SW 1271 (cell line): ENCODE measurements around the gene ASCC2.
"Not testable (repeated sequence)": the region's sequence is repeated elsewhere in the genome, so short reads cannot be mapped to it uniquely, and the experiment has no call there.

Experiments used
- DNase-seq, 2 experiments: peaks; one replicate each; lab custom pipeline; 2025; lab: John Stamatoyannopoulos, UW

The ASCC2 gene, protein sequence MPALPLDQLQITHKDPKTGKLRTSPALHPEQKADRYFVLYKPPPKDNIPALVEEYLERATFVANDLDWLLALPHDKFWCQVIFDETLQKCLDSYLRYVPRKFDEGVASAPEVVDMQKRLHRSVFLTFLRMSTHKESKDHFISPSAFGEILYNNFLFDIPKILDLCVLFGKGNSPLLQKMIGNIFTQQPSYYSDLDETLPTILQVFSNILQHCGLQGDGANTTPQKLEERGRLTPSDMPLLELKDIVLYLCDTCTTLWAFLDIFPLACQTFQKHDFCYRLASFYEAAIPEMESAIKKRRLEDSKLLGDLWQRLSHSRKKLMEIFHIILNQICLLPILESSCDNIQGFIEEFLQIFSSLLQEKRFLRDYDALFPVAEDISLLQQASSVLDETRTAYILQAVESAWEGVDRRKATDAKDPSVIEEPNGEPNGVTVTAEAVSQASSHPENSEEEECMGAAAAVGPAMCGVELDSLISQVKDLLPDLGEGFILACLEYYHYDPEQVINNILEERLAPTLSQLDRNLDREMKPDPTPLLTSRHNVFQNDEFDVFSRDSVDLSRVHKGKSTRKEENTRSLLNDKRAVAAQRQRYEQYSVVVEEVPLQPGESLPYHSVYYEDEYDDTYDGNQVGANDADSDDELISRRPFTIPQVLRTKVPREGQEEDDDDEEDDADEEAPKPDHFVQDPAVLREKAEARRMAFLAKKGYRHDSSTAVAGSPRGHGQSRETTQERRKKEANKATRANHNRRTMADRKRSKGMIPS

DNA sequence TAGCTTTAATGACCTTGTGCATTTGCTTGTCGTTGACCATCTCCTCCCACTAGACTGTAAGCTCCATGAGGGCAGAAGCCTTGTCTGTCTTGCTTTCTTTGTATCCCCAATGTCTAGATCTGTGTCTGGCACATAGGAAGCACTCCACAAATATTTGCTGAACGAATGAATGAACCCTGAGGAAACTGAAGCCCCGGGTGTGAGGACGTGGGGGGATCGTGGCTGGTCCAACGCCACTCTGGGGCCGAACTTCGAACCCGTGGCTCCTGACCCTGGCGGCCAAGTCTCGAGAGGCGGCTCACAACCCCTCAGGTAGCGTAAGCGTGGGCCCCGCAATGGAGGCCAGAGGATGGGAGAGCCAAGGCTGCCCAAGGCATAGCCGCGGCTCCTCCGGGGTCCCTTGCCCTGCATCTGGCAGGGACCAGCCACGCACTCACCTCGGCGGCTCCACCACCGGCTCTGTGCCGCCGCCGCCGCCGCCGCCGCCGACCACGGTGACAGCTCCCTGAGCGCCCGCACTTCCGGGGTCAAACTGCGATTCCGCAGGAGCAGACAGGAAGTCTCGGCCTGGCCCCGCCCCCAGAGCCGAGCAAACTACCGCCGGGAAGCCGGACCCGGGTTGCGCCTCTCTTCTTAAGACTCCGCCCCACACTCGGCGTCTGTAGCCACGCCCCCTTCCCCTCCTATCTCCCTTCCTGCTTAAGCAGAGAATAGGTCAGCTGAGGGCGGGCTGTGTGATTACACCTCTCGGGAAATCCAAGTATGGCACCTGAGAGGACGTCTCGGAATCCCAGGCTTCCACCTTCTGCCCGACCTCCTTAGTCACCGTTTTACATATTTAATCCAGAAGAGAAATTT is at the start of gene ASCC2:
Gene ASCC2 (minus strand): TSS at position 534 of the 858 bp plus-strand sequence. CDS start 5,949 bp downstream, outside the sequence.
- DNase-seq, result peak; percentile 80 to 93

DNA sequence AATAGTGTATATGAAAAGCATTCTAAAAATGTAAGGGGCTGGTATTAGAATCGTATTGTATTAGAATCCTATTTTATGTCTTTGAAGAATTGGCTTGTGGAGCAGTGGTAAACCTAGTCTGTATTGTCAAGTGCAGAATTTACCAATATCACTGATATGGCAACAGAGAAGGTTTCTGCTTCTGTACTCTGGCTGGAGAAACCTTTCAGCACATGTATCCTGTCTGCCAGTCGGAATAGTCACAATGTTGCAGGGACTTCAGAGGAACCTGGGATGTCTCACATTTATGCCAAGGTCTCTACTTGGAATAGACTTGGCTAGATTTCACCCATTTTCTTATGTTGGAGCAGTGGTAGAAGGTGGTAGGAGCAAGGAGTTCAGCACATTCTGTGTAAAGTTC is 49.3 kb upstream of the ASCC2 start:
- no peak for DNase-seq

DNA sequence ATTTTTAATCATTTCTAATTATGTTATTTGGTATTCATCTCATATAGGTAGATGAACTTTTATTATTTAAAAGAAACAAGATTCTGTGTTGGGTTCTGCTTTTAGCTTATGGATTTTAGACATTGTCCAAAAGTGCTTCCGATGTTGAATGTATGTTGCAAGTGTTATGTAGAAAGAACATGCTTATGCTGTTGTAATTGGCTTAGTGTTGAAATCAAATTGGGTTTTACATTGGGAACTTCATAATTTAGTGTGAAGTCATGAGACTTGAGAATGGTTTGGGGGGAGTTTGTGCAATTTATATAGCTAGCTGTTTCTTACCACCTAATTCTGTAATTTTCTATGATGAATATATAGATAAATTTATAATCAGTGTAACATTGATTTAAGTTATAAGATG is 48.5 kb upstream of the ASCC2 start:
- no peak for DNase-seq

DNA sequence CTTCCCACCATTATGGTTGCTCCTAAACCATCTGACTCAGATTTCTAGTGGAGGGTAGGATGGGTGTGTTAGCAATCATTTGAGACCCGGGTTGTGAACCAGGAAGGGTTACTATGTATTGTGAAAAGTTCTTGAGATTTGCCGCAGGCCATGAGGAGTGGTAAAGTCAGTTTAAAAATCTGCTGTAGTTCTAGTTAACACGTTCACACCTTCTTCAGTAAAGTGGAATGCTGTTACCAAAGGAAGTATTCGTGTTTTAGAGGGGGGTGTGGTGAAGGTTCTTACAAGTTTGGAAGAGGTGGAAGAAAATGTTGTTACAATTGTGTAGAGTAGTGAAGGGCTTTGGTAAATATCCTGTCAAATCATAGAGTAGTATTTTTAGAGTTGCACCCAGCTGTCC is 47.5 kb upstream of the ASCC2 start:
- DNase-seq, result no peak

DNA sequence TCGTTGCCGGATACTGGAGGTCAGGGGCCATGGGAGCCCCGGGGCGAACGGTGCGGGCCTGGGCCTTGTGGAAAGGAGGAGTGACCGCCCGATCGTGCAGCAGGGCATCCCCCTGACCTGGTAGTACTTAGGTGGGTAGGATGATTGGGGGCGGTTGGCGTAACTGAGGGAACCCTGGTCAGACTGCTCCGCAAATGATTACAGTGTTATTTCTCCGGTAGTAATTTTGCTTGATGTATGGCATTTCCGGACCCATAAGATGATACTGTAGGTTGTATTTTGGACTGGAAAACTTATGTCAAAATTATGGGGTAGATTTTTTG is 45.7 kb upstream of the ASCC2 start:
- DNase-seq, result no peak

DNA sequence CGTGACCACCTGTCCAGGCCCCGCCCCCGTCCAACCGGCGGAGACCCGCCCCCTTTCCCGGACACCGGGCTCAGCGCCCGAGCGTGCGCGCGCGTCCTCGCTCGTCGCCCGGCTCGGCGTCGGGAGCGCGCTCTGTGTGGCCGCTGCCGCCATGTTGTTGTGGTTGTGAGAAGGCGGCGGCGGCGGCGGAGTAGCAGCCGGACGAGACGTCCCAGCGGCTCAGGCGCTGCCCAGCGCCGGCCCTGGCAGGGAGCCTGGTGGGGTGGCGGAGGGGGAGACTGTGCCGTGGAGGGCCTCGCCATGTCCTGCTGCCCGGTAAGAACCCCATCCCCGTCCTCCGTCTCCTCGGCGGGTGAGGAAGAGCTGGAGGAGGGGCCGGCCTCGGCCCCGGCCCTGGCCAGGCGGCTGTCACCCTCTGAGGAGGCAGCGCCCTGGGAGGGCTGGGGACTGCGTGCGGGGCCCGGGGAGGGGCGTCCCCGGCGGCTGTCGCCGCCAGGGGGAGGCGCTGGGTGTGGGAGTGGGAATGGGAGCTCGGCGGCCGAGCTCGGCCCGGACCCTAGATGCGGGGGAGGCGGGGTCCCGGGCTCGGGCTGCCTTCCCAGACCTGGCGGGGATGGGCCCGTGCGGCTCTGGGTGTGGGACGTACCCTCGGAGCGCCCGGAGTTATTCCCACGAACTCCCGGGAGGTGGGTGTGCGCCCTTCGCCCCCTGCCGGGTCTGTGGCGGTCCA is 45.1 kb upstream of the ASCC2 start, which contains the start of gene MTMR3:
Gene MTMR3 (plus strand): TSS at position 130 of the 730 bp plus-strand sequence. CDS start 87,886 bp downstream, outside the sequence.
- peak; percentile 17 to 70 for DNase-seq

DNA sequence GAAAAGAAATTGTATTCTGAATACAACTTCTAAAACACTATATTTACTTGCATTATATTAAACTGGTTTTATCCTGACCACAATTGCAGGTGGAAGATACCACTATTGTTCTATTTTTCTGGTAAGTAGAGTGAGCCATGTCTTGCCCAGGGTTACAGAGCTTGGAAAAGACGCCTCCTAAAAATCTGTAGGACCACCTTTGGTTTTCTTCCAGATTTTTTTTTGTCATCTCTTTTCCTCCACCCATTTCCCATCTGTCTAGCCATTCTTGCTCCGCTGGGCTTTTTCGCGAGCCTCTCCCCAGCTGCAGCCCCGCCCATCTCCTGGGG is 44.6 kb upstream of the ASCC2 start:
- no peak for DNase-seq

DNA sequence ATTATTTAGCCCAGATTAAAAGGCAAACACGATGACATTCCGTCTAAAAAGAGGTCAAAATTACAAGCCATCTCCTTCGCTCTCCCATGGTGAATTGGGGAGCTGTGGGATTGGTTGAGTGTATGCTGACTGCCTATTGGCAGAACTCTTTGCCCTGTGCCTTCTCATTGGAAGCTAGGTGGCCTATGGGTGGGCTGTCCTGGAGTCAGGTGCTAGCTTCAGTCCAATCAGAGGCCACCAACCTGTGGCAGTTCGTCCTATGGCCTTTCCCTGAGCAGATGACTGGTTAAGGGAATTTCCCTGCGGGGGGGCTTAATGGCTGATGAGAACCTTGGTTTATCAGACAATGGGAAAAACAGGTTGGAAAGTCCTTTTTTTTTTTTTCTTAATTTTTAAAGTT is 41.7 kb upstream of the ASCC2 start:
- DNase-seq, result peak in 1 of 2 experiments; percentile 8

DNA sequence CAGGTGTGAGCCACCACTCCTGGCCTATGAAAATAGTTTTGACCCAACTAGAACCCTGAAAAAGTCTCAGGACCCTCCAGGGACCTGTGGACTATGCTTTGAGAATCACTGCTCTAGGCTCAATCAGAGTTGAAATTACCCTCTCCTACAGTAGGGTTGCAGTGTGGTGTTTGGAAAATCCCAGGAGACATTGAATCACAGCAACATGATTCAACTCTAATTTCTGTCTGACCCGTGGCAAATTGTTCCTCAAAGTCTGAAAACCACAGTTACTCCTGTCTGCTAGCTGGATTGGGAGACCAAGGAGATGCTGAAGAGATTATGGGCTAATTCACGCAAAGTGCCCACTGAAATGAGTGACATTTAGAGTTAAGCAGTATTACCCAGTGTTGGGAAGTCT is 39.5 kb upstream of the ASCC2 start:
- DNase-seq, result no peak

DNA sequence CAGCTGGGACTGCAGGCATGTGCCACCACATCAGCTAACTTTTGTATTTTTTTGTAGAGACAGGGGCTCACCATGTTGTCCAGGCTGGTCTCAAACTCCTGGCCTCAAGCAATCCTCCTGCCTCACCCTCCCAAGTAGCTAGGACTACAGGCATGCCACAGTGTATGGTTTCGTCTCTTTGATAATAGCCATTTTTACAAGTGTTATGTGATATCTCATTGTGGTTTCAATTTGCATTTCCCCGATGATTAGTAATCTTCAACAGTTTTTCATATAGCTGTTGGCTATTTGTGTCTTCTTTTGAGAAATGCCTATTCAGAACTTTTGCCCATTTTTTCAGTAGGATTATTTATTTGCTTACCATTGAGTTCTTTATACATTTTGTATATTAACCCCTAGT is 35.9 kb upstream of the ASCC2 start:
- DNase-seq, result no peak

DNA sequence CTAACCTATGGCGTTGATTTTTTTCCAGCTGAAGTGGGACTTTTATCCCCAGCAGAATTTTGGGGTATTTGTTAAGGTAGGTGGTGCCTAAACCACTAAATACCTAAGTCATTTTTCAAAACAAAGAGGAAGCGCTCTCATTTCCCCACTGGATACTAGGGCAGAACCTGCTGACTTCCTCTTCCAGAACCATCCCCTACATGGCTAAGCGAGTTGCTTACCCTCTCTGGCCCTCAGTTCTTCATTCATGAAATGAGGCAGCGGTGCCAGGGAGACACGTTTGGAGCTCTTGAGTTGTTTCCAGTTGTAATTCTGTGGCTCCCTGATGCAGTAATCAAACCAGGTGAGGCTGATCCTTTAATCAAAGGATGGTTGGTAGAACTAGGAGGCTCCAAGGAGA is 34.9 kb upstream of the ASCC2 start:
- no peak for DNase-seq

DNA sequence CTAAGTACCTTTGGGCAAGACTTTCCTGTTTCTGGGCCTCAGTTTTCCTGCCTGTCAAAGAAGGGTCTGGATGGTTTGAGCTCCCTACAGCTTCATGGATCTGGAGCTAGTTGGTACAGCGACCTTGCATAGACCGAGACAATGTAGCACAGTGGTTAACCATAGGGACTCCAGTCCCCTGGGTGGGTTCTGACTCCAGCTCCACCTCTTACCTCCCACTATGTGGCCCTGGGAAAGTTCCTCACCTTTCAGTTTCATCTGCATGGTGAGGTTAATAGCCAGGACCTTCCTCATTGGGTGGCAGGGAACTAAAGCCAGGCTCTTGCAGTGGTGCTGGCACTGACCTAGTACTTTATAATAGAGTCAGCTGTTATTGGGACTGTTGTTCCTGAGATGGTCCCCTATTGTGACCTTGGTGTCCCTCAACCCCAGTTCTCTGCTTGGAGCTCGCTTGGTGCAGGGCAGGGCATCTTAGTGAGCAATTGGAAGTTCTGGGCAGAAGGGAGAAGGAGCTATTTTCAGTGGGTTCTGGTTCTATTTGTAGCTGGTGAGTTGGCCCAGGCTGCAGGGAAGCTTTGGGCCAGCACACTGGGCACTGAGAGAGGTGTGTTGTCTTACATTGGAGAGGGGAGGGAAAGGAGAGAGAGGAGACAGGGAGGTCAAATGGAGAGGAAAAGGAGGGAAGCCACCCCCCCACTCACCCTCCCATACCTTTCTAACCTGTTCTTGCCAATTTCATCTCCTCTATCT is 34.2 kb upstream of the ASCC2 start:
- no peak for DNase-seq

DNA sequence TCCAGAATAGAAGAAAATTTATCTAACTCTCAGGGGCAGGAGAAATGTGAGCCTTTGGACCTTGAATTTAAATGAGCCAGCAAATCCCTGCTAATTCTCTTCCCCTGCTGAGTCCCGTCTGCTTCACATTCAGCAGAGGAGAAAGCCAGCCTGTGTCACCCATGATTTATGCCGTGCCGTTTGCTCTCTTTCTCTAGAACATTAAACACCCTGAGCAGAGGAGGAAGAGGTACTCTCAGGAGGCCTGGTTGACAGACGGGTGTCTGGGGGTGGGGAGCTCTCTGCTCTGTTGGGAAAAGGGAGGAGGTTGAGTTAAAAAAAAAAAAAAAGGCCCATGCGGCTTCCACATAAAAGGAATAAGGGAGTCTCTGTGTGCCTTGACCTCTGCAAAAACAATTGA is 33.6 kb upstream of the ASCC2 start:
- DNase-seq, result no peak

DNA sequence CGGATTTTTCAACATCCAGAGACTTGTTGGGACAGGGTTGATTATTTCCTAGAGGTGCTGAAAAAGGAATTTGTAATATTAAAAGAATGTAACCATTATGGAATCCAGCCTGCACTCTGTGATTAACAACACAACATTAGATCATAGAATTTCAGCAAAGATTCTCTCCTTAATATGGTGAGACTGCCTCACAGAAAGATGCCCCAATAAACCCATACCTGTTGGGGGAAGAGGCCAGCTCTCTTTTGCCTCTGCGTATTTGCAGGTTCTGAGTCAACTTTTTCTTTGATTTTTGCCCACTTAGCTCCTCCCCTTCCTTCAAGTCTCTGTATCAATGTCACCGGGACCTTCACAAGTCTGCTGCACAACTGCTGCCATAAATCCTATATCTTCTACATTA is 32.5 kb upstream of the ASCC2 start:
- no peak for DNase-seq

DNA sequence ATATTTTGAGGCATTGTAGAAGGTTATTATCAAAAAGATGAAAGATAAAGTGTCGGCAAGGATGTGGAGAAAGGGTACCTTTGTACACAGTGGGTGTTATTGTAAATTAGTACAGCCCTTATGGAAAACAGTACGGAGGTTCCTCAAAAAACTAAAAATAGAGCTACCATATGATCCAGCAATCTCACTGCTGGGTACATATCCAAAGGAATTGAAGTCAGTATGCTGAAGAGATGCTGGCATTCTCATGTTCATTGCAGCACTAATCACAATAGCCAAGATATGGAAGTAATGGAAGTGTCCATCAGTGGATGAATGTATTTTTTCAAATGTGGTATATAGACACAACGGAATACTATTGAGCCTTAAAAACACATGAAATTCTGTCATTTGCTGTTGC is 29.8 kb upstream of the ASCC2 start:
- DNase-seq, result no peak

DNA sequence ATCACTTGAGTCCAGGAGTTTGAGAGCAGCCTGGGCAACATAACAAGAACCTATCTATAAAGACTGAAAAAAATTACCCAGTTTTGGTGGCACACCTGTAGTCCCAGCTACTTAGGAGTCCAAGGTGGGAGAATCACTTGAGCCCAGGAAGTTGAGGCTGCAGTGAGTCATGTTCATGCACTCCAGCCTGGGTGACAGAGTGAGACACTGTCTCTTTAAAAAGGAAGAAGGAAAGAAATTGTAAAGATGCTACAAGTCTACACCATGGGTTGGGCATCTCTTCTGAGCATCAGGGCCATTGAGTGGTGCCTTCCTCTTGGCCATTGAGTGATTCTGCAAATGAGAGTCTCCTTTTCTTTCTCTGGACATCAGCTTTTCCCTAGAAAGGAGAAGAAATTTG is 29.2 kb upstream of the ASCC2 start:
- no peak for DNase-seq

DNA sequence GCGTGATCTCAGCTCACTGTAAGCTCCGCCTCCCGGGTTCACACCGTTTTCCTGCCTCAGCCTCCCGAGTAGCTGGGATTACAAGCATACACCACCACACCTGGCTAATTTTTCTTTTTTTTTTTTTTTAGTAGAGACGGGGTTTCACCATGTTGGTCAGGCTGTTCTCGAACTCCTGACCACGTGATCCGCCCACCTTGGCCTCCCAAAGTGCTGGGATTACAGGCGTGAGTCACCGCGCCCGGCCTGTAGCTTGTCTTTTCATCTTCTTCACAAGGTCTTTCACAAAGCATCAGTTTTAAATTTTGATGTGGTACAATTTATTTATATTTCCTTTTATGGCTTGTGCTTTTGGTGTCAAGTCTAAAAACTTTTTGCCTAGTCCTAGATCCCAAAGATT is 27.5 kb upstream of the ASCC2 start:
- not testable (repeated sequence) for DNase-seq

DNA sequence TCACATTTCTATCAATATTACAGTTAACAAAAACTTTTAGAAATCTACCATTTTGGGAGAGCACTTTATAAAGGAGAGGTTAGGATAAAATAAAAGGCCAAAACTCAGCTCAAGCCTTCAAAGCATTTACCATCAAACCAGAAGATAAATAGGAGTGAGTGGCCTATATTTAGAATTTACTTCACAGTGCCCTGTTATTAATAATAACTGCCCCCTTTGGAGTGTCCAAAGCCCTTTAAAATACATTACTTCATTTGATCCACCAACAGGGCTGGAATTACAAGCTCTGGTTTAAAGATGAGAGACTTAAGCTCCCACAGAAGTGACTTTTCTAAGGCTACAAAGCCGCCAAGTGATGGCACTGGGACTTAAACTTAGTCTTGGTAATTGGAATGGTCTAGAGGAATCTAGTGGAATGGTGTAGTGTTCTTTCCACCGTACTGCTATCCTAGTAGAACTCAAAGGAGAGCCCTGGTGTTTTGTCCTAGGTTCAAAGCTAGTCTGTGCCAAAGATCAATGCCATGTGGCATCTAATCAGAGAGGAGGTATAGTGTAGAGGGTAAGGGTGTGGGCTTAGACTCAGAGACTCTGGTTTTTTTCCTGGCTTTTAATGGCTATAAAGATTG is 23.7 kb upstream of the ASCC2 start:
- DNase-seq, result no peak

DNA sequence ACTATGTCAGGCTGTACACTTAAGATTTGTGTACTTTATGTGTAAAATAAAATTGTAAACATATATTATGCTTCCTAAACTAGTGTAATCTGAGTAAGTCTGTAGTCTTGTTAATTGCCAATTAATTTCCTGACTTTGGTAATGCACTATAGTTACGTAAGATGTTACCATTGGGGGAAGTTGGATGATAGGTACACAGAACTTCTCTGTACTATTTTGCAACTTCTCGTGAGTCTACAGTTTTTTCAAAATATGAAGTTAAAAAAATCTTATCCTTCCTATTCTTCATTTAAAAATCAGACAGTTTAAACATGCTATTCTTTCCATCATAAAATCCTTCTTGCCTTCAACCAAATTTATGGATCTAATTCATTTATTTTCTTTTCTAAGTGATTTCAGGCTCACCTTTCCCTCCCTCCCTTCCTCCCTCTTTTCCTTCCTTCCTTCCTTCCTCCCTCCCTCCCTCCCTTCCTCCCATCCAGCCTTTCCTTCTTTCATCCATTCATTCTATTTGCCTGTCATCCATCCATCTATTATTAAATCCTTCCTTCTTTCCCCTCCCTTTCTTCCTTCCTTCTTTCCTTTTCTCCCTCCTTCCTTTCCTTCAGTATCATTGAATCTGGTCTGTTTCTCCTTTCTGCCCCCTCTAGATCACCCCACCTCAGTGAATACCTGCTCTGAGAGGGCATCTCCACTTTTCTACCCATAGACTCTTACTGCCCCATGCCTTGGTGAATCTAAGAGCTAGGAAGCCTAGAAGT is 22.1 kb upstream of the ASCC2 start:
- no peak for DNase-seq

DNA sequence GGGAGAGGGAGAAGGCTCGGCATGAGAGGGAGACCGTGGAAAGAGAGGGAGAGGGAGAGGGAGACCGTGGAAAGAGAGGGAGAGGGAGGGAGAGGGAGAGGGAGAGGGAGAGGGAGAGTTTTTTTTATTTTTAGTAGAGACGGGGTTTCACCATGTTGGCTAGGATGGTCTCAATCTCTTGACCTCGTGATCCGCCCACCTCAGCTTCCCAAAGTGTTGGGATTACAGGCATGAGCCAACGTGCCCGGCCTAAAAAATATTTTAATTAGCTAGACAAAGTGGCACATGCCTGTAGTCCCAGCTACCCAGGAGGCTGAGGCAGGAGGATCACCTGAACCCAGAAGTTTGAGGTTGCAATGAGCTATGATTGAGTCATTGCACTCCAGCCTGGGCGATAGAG is 21.0 kb upstream of the ASCC2 start:
- DNase-seq, result not testable (repeated sequence)
